Stimulated activated CD8-positive, alpha-beta memory T cell treated with anti-CD3 and anti-CD28 coated beads, Interleukin-15, amount 100 ng/mL, for 24 hours (primary cell): ENCODE data around the gene FOXC2.

Experiments
- DNase-seq: peaks from one replicate; pipeline ENCODE4 v3.0.0-alpha.2; 2020; ENCODE audit warnings: low read depth

Gene FOXC2

DNA sequence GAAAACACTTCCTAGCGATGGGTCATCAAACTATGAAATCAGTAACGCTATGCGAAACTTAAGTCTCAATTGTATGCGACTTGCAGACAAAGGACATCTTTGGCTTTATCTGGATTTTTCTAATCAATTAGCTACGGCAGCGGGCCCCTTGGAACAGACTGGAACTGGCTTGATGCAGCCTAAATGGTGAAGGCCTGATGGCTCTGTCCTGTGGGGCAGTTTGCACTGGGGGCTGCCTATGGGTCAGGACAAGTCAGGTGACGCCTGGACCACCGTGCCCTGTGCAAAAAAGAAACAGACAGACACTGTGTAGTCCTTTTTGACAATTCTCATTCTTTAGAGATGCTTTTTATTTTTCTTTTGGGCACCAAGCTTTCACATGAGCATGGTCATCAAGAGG is 33.6 kb upstream of the FOXC2 start:
- no peak for DNase-seq

DNA sequence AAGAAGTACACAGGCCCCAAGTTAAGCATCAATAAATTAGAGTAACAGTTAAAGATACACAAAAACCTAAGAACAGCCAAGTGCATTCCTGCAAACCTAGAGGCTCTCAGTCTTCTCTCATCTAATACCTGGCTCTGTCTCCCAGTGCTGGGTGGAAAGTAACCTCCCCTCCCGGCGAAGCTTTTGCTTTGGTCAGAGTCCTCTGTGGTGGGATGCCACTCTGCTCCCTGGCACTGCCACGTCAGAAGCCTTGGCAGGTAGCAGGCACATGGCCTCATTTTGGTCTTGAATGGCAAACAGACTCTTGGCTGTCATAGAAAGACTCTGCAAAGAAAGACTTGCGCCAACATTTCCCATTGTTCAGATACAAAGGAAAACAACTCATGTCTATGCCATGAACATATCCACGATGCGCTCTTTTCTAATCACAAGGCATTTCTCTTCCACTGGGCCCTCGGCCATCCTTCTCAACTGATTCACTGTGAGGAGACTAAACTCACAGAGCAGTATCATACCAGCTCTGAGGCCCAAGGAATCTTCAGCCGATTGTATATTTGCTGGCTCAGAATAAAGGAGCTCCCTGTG is 32.8 kb upstream of the FOXC2 start:
- DNase-seq, result no peak

DNA sequence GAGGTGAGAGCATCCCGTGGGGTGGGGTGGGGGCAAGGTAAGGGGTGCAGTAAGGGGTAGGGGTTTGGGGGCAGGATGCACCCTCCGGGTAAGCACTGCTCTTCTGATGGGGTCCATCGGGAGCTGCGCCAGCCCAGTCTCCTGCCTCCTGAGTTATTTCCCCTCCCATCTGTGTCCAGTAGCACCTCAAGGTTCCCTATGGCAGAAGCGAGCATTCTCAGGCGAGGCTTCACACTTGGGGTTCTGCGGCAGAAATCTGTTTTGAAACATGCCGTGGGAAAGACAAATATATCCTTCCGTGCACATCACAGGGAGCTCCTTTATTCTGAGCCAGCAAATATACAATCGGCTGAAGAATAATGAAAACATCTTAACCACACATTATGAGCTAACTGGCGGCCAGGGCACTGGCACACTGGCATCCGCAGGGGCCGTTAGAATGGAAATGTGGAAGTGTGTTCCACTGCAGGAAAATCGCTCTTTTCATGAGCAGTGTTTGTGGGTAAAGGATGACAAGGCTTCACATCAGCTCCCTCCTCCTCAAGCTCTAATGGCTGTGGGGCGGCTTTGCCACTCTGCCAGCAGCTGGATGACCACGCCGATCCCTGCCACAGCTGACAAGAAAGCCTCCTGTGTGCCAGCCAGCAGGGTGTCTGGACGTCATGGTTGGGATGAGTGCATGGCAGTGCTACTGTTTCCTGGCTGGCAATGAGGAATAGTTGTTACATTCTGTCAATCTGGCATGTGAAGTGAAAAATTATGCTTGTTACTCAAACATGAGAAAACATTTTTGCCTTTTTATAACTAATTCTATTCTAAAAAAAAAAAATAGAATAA is 31.6 kb upstream of the FOXC2 start:
- DNase-seq, result no peak

DNA sequence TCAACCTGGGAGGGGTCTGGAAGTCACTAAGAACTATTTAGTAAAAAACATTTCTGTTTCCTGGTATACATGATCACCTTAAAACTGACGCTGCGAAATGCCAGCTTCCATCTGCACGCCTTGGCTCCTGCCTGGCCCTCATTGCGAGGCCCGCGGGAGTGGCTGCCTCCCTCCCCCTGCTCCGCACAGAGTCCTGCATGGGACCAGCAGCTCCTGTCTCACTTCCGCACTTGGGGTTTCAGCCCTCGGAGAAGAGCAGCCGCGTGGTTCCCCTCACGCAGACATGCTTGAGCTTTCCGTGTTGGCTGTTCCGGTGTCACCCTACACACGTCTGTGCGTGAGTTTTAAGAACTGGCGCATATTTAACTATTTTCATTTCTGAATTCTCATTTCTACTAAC is 30.0 kb upstream of the FOXC2 start:
- DNase-seq, result no peak

DNA sequence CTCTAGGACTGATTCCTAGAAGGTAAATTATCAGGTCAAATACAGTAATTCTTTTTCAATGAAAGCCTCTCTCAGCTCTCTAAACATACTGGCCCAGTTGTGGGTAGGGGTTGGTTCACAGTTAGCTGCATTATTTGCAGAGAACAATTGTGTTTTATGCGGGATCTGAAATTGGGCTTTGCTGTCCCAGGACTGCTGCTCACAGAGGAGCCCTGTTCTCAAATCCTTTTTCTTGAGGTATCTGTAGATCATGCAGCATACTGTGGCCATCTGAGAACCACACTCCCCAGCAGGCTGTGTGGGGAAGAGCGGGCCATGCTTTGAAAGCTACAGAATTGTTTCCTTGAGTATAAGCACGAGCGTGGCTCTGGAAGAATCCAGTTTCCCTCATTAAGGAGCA is 29.1 kb upstream of the FOXC2 start:
- no peak for DNase-seq

DNA sequence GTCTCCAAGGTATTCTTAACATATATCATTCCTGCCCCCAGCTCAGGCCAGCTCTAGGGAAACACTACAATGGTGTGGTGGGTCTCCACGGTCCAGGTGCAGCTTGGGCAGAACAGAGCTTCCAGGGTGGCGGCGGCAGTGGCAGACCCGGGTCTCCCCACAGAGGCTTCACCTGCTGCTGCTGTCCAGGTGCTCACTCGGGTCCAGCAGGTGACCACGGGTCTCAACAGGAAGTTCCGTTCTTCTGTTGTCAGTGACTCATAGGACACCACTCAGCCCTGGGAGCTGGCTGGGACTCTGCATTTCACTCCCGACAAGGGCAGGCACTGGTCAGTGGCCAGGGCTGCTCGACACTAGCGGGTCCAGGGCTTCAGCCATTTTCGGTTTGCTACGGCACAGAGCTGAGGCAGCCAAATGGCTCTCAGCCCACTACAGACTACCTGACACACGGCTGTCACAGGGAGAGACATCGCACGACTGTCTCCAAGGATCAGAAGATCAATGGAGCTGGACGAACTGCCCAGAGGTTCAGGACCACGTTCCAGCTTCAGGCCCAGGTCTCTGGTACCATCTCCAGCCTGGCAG is 28.3 kb upstream of the FOXC2 start:
- no peak for DNase-seq

DNA sequence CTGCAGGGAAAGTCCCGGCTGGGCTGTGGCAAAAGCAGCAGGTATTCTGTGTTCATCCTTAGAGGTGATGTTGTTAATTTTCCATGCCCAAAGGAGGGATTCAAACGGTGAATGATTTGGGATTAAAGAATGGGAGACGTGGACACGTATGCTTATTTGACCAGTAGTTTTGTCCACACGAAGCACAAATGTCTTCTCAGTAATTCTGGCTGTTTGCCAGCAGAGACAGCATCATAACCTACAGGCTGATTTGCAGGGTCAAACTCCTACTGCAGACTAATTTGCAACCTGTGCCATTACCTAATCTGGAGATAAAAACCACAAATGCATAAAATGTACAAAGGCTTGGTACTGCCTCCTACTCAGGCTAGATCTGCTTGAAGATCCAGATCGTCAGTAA is 25.7 kb upstream of the FOXC2 start:
- DNase-seq, result no peak

DNA sequence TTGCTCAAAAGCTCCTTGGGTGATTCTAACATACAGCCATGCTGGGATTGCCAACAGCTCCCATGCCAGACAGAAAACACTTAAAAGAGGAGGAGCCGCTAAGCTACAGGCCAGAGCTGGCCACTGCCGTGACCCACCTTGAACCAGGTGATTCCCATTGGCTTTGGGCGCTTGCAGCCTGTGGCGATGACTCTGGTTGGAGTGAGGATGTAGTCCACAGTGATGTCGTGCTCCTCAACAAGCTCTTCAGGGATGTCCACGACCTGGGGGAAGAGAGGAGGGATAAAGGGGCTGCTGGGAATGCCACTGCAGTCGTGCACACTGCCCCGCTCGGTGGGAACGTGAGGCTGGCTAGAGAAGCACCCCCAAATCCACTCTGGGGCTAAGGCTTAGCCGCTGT is 25.1 kb upstream of the FOXC2 start:
- DNase-seq, result no peak

DNA sequence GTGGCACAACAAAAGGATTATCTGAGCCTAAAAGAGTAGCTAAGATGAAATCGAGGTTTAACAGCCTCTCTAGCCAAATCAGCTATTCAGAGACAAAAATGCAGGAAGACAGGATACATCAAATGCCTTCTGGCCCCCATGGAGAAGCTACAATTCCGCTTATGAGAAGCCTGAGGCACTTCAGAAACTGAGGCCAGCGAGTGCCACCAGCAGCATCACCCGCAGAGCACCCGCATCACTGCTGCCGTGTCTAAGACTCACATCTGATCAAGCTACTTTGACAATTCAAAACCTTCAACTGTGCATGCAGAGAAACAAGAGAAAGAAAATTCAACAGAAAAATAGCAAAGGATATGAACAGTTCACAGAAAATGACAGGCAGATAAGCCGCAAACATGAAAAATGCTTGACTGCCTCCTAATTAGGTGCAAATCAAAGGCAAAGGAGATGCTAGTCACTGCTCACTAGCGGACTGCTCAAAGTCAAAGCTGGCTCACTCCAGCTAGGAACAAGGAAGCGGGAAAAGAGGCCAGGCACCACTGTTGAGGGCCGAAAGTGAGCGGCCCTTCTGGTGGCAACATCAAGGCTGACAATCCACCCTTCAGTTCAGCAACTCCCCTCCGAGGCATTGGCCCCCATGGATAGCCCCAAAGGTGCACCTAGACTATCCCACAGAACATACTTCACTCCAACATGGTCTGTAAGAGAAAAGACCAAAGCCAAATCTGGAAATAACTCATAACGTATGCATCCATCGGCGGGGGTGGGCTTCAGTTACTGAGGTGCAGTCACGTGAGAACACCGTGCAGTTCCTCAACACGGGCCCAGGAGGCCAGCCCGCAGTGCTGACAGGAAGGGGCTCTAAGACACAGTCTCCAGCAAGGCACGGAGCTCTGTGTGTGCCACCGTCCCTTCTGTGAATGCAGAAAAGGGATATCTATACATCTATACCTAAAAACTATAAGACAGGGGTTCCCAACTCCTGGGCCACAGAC is 23.6 kb upstream of the FOXC2 start:
- no peak for DNase-seq

DNA sequence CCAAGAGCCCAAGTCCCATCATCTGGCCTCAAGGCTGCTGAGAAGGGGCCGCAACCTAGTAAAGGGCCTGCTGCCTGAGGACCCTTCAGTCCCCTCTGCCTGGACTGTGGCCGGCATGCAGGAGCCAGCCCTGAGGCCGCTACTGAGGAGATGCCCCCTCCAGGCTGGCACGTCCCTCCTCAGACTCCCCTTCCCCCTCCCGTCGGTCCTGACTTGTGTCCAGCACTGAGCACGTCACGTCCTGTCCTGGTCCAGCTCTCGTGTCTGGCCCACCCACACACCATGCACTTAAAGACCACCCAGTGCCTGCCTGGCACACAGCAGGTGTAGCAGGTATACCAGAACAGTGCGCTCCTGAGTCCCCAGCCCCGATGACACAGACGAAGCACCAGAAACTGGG is 21.1 kb upstream of the FOXC2 start:
- DNase-seq, result no peak

DNA sequence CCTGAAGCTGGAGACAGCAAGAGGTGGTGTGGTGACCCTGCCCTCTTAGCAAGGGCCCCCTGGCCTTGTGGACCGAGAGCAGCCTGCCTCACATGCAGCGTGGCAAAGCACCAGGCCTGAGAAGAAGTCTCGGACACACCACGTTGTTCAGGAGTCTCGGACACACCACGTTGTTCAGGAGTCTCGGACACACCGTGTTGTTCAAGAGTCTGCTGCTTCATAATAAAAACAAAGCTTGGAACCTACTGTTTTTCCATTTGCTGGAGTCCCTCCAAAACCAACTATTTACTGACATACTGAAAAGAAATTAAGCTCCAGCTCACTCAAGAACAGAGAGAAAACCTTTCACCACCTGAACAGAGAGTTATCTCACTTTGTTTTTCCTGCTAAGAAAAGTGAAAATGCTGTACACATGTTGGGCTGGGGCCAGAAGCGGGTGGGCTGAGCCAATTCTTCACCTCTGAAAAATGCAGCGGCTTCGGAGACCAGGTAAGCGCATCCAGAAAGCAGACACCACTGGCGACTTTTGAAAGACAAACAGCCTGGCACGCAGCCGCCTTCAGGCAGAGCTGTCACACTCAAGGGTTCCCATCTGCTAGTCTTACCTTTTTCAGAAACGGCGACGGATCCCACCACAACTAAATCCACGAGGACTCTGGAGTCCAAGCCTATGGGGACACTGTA is 20.5 kb upstream of the FOXC2 start:
- DNase-seq, result no peak

DNA sequence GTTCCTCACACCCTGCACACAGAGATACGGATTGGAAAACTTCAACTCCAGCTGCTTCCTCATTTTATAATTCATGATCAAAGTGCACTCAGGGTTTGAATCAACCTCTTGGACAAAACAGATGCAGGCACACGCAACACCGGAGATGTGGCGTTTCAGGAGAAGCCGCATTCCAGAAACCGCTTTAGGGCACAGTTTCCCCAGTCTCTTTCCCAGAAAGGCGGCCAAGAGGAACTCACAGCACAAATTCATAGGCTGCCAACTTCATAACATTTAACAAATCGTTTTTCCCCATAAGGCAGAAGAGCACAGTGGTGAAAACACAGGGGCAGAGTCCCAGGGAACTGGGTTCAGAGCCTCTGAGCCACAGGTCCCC is 20.0 kb upstream of the FOXC2 start:
- no peak for DNase-seq

DNA sequence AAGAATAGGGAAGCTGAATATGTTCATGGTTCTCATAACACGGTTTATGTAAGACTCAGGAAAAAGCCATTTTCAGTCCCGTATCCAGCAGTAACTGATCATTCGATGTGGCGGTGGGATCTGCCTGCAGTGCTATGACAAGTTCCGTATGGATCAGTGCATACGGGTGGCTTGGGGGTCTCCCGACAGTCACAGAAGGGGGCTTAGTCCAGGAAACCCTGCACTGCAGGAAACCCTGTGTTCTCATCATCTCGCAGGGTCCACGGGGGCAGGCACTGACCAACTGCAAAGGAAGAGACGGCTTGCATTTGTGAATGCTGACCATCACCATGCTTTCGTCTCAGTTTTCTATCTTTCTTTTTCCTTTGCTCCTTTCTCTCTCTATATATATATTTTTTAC is 19.3 kb upstream of the FOXC2 start:
- DNase-seq, result no peak

DNA sequence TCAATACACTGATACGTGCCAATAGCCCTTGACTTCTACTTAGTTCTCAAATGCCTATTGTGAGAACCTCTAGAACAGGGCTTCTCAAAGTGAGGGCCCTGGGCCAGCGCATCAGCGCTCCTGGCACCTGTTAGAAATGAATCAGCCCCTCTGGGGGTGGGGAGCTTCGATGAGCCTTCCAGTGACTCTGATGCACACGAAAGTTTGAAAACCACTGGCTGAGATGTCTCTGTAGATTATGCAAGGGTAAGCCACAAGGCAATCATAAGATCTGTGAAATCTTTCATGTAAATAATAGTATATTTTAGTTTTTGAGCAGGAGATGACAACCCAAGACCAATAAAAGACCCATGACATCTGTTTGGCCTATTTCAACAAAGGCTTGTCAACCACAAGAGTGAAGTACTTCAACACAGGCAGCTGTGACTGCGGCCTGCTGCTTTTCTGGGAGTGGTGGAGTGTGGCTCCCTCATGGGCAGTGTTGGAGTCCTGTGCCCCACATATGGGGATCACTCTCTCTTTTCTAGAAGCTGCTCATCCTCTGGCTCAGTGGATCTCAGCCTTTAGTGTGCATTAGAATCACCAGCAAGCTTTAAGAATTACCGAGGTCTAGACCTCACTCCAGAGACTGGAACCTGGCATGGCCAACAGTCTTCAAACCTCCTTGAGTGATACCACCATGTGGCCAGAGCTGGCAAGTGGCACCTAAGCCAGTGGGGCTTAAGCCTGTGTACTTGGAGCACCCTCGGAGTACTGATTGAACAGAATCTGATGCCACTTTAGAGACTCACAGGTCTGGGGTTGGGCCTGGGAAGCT is 17.3 kb upstream of the FOXC2 start:
- DNase-seq, result no peak

DNA sequence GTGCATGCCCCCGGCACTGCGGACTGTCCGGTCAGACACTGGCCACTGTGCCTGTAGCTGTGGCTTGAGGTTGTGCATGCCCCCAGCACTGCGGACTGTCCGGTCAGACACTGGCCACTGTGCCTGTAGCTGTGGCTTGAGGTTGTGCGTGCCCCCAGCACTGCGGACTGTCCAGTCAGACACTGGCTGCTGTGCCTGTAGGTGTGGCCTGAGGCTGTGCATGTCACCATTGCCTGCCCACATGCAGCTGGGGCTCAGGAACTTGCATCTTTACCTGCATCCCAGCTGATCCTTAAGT is 16.8 kb upstream of the FOXC2 start:
- DNase-seq, result no peak

DNA sequence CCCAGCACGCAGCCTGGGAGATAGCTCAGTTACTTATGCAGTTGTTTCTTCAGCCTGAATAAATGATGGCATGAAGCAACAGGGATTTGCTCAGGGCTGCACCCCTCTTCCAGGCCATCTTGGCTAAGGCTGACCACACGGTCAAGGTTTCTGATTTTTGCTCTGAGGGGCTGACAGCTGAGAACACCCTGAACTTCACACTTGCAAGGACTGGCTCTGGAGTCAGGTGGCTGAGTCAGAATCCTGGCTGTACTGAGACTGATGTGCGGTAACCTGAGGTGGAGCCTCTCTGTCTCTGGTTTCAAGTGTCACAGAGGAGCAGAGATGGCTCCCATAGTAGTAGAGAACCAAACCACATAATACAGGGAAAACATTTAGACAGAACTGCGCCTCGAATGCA is 16.3 kb upstream of the FOXC2 start:
- DNase-seq, result no peak

DNA sequence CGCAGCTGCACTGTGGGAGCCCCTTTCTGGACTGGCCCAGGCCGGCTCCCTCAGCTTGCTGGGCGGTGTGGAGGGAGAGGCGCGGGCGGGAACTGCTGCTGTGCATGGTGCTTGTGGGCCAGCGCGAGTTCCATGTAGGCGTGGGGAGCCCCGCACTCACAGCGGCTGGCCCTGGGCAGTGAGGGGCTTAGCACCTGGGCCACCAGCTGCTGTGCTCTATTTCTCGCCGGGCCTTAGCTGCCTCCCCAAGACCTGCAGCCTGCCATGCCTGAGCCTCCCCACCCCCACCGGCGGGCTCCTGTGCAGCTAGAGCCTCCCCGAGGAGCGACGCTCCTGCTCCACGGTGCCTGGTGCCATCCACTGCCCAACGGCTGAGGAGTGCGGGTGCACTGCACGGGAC is 13.3 kb upstream of the FOXC2 start:
- no peak for DNase-seq

DNA sequence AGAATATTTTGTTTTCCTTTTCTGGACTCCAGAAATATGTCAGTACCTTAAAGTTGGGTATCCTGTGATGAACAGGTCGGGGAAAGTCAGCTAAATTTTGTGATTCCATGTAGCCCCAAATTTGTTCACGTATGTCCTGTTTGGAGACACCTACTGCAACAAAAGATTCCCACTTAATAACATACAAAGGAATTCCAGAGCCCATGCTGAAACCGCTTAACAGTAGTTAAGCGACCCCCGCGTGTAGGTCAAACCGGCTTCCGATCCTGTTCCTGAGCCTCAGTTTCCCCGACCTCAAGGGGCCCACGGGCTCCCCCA is 12.1 kb upstream of the FOXC2 start:
- no peak for DNase-seq

DNA sequence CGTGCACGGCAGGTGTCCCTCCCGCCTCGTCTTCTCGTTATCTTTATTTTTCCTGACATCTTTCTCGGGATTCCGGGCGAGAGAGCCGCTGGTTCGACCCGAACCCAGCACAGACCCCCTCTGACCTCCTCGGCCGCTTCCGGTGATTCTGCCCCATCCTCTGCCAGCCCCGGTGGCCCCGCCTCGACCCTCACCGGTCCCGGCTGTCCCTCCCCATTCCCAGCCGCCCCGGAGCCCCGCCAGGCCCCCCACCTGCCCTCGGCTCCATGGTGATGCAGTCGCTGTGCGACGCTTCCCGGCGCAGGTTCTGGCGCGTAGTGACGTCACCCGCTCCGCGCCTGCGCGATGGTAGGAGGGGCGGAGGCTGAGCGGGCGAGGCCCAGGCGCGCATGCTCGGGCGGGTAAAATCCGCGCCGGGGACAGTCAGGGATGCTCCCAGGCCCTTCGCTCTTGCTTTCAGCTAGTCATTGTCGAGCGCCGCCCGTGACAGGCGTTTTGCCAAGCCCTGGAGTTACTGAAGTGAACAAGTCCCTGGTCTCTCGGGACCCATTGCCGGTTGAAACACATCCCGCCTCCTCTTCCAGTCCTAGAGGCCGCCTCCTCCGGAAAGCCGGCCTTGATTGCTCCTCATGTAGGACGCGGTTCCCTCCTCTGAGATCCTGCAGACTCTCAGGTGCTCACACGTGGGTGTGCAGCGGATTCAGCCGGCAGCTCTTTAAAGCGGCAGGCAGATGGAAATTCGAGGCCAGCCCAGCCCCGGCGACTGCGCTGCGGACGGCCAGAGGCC is 11.5 kb upstream of the FOXC2 start, which contains the start of gene MTHFSD:
TSS of gene MTHFSD (minus strand) at position 319 of the 787 bp plus-strand sequence. CDS start at position 268, 51 bp downstream.
- peak; percentile 98 for DNase-seq

DNA sequence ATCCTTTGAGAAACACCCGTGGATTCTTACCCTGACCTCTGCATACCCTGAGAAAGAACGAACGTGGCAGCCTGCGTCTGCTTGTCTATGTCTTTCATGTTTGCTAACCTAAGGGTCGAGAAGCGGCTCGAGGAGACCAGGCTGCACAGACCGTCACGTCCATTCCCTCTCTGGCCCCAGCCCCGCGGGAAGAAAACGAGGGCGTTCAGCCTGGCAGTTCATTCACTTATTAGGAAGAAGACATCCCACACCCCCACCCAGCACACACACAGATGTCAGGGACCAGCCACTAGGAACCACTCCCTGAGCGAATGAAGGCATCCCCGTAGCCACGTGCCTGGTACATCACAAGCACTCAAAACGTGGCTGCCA is 10.9 kb upstream of the FOXC2 start:
- no peak for DNase-seq

DNA sequence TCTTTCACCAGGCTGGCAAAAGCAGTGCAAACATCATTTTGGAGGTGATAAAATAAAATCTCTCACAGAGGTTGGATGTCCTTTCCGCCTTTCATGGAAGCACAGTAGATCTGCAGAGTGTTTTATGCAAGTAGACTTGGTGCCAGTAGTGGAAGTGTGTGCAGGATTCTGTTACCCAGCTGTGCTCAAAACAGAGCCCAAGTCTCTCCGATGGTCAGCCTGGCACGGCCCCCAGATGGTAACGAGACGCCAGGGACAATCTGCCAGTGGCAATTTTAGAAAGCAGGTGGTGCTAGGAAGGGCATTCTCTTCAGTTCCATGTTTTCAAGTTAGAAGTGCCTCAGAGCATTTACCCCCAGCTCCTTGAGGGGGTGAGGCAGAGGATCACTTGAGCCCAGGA is 10.1 kb upstream of the FOXC2 start:
- DNase-seq, result no peak
